GM18511 (cell line): ENCODE measurements around the gene RNF31.
"Not testable (repeated sequence)": the region's sequence is repeated elsewhere in the genome, so short reads cannot be mapped to it uniquely, and the experiment has no call there.

ENCODE experiments used
- ATAC-seq: cut with Tn5 transposase; IDR thresholded peaks from one replicate; pipeline ENCODE4 v1.9.1; 2021; ENCODE audit warnings: mild to moderate bottlenecking, moderate library complexity; ENCODE audit not compliant: unreplicated experiment

Gene RNF31

DNA sequence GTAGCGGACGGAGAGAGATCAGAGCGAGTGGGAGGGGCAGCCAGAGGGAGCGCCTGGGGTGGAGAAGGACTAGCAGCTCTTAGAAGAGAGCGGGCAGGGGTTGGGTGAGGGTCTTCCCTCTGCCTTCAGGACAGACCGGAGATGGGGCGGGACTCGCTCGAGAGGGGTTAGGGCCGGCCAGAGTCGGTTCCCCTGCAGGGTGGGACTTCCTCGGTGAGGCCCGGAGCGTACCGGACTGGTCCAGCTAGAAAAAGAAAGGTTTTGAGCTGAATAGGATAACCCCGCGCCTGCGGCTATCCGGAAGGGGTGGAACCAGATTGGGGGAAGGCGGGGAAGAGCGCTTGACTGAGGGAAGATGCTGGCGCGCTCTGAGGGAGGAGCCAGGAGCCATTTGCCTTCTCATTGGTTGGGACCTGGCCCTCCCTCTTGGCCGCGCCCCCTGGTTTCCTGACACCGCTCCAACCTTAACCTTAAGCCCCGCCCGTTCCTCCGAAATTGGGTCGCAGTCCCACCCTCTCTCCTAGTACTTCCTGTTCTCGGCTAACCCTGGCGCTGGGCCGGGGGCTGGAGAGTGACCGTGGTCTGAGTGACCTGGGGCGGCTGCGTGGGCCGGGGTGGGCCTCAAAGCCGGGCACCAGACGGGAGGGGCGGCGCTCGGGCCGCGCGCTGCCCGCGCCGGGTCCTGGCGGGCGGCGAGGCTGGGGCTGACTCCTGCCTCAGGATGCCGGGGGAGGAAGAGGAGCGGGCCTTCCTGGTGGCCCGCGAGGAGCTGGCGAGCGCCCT is at the start of gene RNF31:
Gene RNF31 (plus strand): TSS at position 521 of the 783 bp plus-strand sequence. CDS start 201 bp downstream, at position 722.
- peak; percentile 85 for ATAC-seq

DNA sequence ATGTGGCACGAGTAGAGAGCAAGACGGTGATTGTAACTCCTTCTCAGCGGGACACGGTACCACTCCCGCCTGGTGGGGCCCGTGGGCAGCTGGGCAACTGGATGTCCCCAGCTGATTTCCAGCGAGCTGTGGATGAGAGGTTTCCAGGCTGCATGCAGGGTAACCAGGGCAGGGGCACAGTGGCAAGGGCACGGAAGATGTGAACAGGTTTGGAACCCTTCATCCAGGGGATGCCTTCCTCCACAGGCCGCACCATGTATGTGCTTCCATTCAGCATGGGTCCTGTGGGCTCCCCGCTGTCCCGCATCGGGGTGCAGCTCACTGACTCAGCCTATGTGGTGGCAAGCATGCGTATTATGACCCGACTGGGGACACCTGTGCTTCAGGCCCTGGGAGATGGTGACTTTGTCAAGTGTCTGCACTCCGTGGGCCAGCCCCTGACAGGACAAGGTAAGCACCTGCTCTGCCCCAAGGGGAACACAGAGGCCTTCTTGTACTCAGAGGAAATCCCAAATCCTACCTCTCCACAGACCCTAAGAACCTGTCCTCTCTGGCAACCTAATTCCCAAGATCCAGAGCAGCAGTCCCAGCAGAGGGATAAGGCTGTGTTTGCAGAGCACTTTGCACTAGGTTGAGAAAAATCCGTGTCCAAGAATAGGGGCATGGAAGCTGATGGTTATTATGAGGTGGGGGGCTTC is 48.9 kb upstream of the RNF31 start:
- ATAC-seq: no peak

- ATAC-seq: no peak
Measured at GRCh38 chr14:24098927-24099813, 48.1 kb upstream of the RNF31 start.

DNA sequence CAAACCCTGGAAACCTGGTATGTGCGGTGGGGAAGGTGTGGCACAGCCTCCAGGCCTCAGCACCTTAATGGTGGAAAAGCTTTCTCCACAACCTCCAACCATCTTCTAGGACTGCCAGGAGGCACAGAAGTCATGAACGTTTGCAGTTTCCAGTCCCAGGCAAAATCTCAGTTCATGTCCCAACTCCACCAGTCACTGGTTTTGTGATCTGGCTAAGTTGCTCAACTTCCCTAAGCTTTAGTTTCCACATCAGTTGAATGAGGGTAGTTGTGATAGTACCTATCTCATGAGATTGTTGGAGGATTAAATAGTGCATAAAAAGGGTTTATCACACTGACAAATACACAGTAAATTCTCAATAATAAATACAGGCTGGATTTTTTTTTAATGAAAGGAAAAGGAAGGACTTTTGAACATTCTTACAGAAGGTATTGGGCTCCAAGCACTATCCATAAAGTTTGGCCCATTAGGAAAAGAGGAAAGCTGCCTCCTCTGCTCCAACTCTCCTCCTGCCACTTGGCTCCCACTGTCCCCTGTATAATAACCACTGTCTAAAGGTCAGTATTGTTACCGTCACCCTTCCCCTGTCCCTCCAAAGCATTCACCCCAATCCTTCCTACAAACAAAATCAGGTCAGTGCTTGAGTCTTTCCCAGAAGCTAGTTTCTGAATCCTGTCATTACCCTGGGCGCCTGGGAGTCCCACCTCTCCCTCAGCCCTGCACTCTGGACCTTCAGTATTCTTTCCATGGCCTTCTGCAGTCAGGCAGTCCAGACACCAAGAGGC is 46.9 kb upstream of the RNF31 start:
- ATAC-seq: no peak

- no peak for ATAC-seq
Measured at GRCh38 chr14:24100982-24101494, 46.3 kb upstream of the RNF31 start.

DNA sequence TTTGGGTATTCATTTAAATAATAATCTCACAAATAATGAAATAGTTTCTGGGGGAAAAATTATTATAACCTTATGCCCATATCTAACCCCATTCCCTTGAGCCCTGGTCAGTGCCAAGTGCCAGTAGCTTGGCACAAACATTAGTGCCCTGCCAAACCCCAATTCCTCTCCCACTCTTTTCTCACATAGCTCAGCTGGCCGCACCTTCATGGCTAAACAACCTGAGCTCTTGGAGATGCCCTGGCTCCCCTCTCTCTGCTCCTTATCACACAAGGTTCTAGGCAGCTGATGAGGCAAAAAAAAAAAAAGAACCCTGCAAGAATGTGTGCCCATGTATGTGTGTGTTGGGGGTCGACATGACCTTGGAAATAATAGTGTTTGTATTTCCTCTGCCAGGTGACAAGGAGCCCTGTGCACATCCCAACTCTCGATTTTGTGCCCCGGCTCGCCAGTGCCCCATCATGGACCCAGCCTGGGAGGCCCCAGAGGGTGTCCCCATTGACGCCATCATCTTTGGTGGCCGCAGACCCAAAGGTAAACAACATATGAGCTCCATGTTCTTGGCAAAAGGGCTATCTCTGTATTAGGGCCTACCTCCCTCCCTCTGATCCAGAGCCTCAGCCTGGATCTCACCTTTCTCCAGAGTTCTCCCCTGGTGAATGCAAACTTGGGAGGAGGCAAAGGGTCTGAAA is 44.8 kb upstream of the RNF31 start:
- no peak for ATAC-seq

DNA sequence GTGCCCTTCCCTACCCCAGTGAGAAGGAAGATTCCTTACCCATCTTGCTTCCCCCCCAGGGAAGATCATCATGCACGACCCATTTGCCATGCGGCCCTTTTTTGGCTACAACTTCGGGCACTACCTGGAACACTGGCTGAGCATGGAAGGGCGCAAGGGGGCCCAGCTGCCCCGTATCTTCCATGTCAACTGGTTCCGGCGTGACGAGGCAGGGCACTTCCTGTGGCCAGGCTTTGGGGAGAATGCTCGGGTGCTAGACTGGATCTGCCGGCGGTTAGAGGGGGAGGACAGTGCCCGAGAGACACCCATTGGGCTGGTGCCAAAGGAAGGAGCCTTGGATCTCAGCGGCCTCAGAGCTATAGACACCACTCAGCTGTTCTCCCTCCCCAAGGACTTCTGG is 43.8 kb upstream of the RNF31 start:
- no peak for ATAC-seq

DNA sequence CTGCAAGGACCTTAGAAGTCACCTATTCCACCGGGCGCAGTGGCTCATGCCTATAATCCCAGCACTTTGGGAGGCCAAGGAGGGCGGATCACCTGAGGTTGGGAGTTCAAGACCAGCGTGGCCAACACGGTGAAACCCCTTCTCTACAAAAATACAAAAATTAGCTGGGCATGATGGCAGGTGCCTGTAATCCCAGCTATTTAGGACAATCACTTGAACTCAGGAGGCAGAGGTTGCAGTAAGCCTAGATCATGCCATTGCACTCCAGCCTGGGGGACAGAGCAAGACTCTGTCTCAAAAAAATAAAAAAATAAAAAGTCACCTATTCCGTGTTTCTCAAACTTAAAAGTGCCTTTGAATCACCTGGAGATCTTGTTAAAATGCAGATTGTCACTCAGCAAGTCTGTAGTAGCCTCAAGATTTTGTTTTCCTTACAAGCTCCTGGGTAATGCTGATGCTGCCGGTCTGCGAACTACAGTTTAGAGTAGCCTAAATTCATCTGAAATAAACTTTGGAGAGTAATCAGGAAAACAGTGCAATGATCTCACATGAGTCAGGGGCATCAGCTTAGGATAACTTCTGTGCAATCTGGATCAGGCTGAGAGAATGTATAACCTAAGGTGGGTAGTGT is 41.6 kb upstream of the RNF31 start:
- not testable (repeated sequence) for ATAC-seq

DNA sequence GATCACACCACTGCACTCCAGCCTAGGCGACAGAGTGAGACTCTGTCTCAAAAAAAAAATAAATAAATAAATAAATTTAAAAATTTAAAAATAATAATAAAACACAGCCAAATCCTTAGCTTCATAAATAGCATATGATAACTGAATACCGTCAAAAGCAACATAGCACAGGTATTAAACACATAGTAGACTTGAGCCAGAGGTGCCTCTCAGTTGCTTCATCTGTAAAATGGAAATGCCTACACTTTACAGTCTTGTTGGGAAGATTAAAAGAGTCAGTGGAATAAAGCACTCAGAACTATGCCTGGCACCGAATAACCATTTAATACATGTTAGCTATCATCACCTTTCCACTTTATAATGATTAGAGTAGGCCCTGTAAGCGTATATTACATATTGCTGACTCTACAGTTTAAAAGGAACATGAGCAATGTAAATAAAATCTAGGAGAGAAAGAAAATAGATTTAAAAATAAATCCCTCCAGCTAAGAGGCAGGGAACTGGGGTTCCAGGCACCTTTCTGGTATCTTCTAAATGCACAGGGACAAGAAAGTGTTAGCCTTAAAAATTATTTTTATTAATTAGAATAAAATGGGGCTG is 40.5 kb upstream of the RNF31 start:
- ATAC-seq: no peak

DNA sequence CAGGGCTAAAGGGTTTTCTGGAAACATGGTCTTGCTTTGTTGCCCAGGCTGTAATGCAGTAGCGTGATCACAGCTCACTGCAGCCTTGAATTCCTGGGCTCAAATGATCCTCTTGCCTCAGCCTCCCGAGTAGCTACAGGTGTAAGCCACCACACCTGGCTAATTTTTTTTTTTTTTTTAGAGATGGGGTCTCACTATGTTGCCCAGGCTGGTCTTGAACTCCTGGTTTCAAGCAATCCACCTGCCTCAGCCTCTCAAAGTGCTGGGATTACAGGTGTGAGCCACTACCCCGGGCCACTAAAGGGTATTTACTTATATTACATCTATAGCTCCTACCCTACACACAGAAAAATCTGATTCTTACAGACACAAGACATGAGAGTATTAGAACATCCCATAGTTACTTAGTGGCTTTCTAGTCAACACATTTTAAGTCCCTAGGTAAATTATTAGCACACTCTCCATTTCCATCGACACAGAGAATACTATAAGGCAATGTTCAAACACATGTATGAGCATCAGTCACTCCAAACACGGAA is 38.9 kb upstream of the RNF31 start:
- ATAC-seq: peak; percentile 36

DNA sequence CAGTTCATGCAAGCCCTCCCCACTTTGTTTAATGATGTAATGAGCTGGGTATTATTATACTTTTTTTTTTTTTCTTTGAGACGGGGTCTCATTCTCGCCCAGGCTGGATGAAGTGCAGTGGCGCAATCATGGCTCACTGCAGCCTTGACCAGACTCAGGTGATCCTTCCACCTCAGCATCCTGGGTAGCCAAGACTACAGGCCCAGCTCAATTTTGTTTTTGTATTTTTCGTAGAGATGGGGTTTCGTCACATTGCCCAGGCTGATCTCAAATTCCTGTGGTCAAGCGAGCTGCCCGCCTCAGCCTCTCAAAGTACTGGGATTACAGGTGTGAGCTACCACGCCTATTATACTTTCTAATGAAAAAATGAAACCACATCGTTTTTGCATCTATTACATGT is 37.2 kb upstream of the RNF31 start:
- ATAC-seq: no peak

GRCh38 chr14:24110523-24110922 is 36.8 kb upstream of the RNF31 start:
- no peak for ATAC-seq

DNA sequence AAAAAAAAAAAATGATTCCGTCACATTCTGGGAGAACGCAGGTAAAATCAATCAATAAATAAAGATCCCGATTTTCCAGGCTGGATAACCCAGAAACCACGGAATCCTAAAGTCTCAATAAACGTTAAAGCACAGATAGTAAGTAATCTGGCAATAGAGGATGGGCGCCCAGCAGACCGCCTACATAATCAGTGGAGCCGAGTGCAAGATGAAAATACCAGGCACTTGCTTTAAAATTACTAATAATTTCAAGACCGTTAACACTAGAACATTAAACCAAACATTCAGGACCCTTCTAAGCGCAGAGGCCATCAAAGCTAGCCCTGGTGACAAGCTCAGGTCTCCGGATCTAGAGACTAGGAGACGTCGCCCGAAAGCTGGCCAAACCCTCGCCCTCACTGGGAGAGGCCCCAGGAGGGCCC is 33.9 kb upstream of the RNF31 start:
- ATAC-seq: no peak

- ATAC-seq: peak; percentile 38
Measured at GRCh38 chr14:24113801-24114531, 33.3 kb upstream of the RNF31 start.

GRCh38 chr14:24114532-24115421 is 32.5 kb upstream of the RNF31 start, which contains the start of the genes DCAF11 and NRL:
Gene DCAF11 (plus strand): TSS chr14:24114777. CDS start chr14:24115595, 818 bp downstream.
Gene NRL (minus strand): TSS chr14:24114949. CDS start chr14:24082848, 32,101 bp downstream.
- ATAC-seq: peak; percentile 86

GRCh38 chr14:24115422-24116127 is 31.7 kb upstream of the RNF31 start:
- ATAC-seq: no peak
